HG03196 (cell line): ENCODE data around the gene ALDH1L2.
"Not testable (repeated sequence)": the region's sequence is repeated elsewhere in the genome, so short reads cannot be mapped to it uniquely, and the experiment has no call there.

Experiments used
- ATAC-seq: cut with Tn5 transposase; IDR thresholded peaks from one replicate; pipeline ENCODE4 v1.9.1; 2021; ENCODE audit not compliant: unreplicated experiment

ALDH1L2 gene

GRCh38 chr12:104990950-104991349, 93.3 kb downstream of the ALDH1L2 start:
- ATAC-seq: no peak

- peak; percentile 92 for ATAC-seq
These were observed 98.0 kb downstream of the ALDH1L2 start, which contains the start of gene NOPCHAP1 for GRCh38 chr12:104986022-104986941. NOPCHAP1 (plus strand) TSS chr12:104986316; CDS start chr12:104986353, 37 bp downstream.

GRCh38 chr12:104985206-104985605, 99.1 kb downstream of the ALDH1L2 start:
- no peak for ATAC-seq

- not testable (repeated sequence) for ATAC-seq
These were observed 106.6 kb downstream of the ALDH1L2 start for GRCh38 chr12:104977688-104978087.

- no peak for ATAC-seq
These were observed 107.6 kb downstream of the ALDH1L2 start for GRCh38 chr12:104976703-104977102.

- ATAC-seq: no peak
These were observed 108.5 kb downstream of the ALDH1L2 start for GRCh38 chr12:104975587-104976343.

- ATAC-seq: peak; percentile 98
These were observed 109.5 kb downstream of the ALDH1L2 start for GRCh38 chr12:104974626-104975290.

GRCh38 chr12:104973250-104973649, 111.0 kb downstream of the ALDH1L2 start:
- no peak for ATAC-seq

- ATAC-seq: no peak
These were observed 113.0 kb downstream of the ALDH1L2 start for GRCh38 chr12:104971306-104971705.
